Muscle of leg (tissue), 11 donors: ENCODE data around the gene SF3B1. TPM values are rescaled to one million over a fixed set of nuclear protein-coding genes. Genes with fewer than 3 reads are reported as not detected.
"Not testable (repeated sequence)": the region's sequence is repeated elsewhere in the genome, so short reads cannot be mapped to it uniquely, and the experiment has no call there.

Experiments
- DNase-seq: peaks from one replicate; pipeline ENCODE4 v3.0.0; 2013
- H3K27ac ChIP-seq: one replicate; pipeline ENCODE4 v1.5.1; 2013; ENCODE audit warnings: mild to moderate bottlenecking, low read length, control low read depth
- H3K27me3 ChIP-seq: one replicate; pipeline ENCODE4 v1.6.1; 2013; ENCODE audit warnings: low read length; ENCODE audit not compliant: control insufficient read depth, insufficient read depth
- H3K36me3 ChIP-seq: one replicate; pipeline ENCODE4 v1.6.1; 2013; ENCODE audit warnings: low read length; ENCODE audit not compliant: control insufficient read depth, insufficient read depth
- H3K4me1 ChIP-seq: one replicate; pipeline ENCODE4 v1.6.1; 2013; ENCODE audit warnings: low read length; ENCODE audit not compliant: control insufficient read depth, insufficient read depth
- H3K4me3 ChIP-seq: one replicate; pipeline ENCODE4 v1.5.1; 2013; ENCODE audit warnings: low read length, control low read depth
- H3K9me3 ChIP-seq: replicated peaks from 2 replicates; pipeline ENCODE4 v1.6.1; 2013; ENCODE audit warnings: low read depth, low read length; ENCODE audit not compliant: control insufficient read depth
- WGBS: methylation state at CpG from one replicate; pipeline ENCODE4 v1.1.5; 2013; ENCODE audit warnings: missing lambda C conversion rate; ENCODE audit not compliant: insufficient coverage; 5-methylcytosine and 5-hydroxymethylcytosine counted together
- polyA plus RNA-seq, 8 donors: library from polyadenylated mRNA; unstranded; fragments of 120-200 nt; gene quantifications; one replicate each; pipeline versions ENCODE4 v1.2.1 to v1.2.3, GENCODE V29; 2013; ENCODE audit warnings: inconsistent platforms in 1 of 8, low replicate concordance in 1 of 8; ENCODE audit not compliant: insufficient read length in 8 of 8, insufficient read depth in 1 of 8
- total RNA-seq: library from RNA; stranded (reverse); fragments of 120-200 nt; gene quantifications from one replicate; pipeline ENCODE4 v1.2.4, GENCODE V29; 2013

SF3B1 gene
- total and polyA plus RNA-seq, 9 donors: 252 to 306 (median 257) TPM

DNA sequence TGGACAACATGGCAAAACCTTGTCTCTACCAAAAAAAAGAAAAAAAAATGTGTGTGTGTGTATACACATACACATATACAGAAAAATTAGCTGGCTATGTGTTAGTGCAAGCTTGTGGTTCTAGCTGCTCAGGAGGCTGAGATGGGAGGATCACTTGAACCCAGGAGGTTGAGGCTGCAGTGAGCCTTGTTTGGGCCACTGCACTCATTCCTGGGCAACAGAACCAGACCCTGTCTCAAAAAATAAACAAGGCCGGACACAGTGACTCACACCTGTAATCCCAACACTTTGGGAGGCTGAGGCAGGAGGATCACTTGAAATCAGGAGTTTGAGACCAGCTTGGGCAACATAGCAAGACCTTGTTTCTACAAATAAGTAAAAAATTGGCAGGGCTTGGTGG is 20.6 kb upstream of the SF3B1 start:
- WGBS: no CpG with 5 or more reads among the region's 1 CpG
- peaks cover 3% of the 10 kb centered on the region for H3K4me1 ChIP-seq
- no peaks in the 10 kb centered on the region for H3K27me3 ChIP-seq
- DNase-seq: no peak
- no peaks in the 10 kb centered on the region for H3K9me3 ChIP-seq
- no peak overlapping the region for H3K27ac ChIP-seq
- H3K36me3 ChIP-seq: peaks cover 3% of the 10 kb centered on the region
- no peak overlapping the region for H3K4me3 ChIP-seq

GRCh38 chr2:197454923-197455322 is 20.1 kb upstream of the SF3B1 start:
- DNase-seq: no peak
- peaks cover 3% of the 10 kb centered on the region for H3K4me1 ChIP-seq
- H3K27ac ChIP-seq: no peak overlapping the region
- no peaks in the 10 kb centered on the region for H3K27me3 ChIP-seq
- WGBS: 89% methylated on average over 1 of the region's 2 CpGs
- no peak overlapping the region for H3K4me3 ChIP-seq
- H3K36me3 ChIP-seq: no peaks in the 10 kb centered on the region
- H3K9me3 ChIP-seq: no peaks in the 10 kb centered on the region

DNA sequence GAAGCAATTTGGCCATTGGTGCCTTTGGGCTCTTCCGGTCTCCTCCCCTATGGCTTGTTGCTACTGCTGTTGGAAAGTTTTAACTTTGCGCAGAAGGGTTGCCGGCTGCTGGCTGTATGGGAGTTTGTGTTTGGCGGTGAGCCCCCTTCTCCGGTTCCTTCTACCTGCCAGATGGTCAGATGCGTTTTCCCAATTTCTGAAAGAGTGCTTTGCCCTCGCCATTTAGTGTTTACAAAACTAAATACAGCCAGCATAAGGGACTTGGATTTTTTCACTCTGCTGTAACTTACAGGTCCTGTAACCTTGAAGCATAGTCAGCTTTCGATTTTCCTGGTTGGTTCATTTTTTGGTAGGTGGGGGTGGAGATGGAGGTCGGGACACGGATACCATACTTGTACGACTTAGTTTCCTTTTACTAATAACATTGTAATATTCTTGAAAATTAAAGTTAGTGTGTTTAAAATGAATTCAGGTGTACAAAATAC is 19.1 kb upstream of the SF3B1 start:
- Histone ChIP-seq H3K9me3 (no peaks in the 10 kb centered on the region), H3K27ac (peak overlapping the region; percentile 100), H3K4me1 (peaks cover 3% of the 10 kb centered on the region), H3K27me3 (no peaks in the 10 kb centered on the region), H3K4me3 (peak overlapping the region; percentile 91), H3K36me3 (no peaks in the 10 kb centered on the region)
- no CpG with 5 or more reads among the region's 11 CpGs for WGBS
- peak; percentile 95 for DNase-seq

- peak within 1 kb of the TSS; percentile 91 for H3K4me3 ChIP-seq
- peaks cover 3% of the 10 kb centered on the region for H3K4me1 ChIP-seq
- no peaks in the 10 kb centered on the region for H3K9me3 ChIP-seq
- under 1% methylated on average over 68 of the region's 70 CpGs for WGBS
- peak; percentile 100 for DNase-seq
- no peaks in the 10 kb centered on the region for H3K27me3 ChIP-seq
- no peaks in the 10 kb centered on the region for H3K36me3 ChIP-seq
- peak within 1 kb of the TSS; percentile 100 for H3K27ac ChIP-seq
These were observed 18.5 kb upstream of the SF3B1 start, which contains the start of gene COQ10B for GRCh38 chr2:197453123-197453913. TSS of gene COQ10B (plus strand) at chr2:197453552. CDS start at chr2:197453561, 9 bp downstream.

DNA sequence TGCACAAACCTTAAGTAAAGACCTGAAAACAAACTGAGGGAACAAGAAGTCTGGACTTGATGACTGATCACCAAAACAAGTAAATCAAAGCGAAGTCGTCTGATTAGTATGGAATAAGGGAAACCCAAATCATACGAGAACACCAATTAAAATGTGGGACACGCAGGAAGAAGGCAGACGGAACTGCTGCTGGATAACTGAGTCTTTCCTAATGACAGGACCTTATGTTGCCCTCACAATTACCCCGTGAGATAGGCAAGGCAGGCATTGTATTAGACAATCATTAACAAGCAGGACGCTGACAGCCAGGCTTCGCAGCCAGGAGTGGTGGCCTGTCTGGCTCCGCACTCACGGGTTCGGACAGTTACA is 17.9 kb upstream of the SF3B1 start:
- no peak for DNase-seq
- H3K36me3 ChIP-seq: no peaks in the 10 kb centered on the region
- H3K27ac ChIP-seq: peak overlapping the region; percentile 98
- H3K4me3 ChIP-seq: peak overlapping the region; percentile 74
- no peaks in the 10 kb centered on the region for H3K27me3 ChIP-seq
- peaks cover 3% of the 10 kb centered on the region for H3K4me1 ChIP-seq
- no peaks in the 10 kb centered on the region for H3K9me3 ChIP-seq
- WGBS: 0% methylated on average over 7 of the region's 11 CpGs

DNA sequence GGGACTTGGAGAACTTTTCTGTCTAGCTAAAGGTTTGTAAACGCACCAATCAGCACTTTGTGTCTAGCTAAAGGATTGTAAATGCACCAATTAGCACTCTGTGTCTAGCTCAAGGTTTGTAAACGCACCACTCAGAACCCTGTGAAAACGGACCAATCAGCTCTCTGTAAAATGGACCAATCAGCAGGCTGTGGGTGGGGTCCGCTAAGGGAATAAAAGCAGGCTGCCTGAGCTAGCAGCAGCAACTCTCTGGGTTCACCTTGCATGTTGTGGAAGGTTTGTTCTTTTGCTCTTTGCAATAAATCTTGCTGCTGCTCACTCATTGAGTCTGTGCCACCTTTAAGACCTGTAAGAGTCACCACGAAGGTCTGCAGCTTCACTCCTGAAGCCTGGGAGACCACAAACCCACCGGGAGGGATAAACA is 16.1 kb upstream of the SF3B1 start:
- H3K9me3 ChIP-seq, H3K27ac ChIP-seq, H3K4me3 ChIP-seq, H3K4me1 ChIP-seq, DNase-seq, H3K36me3 ChIP-seq, H3K27me3 ChIP-seq: not testable (repeated sequence)
- WGBS: 84% methylated on average over 5 of the region's 6 CpGs

DNA sequence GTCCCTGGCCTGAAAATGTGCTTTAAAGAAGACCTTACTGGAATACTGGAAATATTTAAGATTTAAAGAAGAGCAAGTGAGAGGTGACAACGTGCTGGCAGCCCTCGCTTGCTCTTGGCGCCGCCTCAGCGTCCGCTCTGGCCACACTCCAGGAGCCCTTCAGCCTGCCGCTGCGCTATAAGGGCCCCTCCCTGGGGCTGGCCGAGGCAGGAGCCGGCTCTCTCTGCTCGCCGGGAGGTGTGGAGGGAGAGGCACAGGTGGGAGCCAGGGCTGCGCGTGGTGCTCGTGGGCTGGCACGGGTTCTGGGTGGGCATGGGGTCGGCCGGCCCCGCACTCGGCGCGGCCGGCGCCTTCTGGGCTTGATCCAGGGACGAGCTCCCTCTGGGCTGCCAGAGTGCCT is 15.6 kb upstream of the SF3B1 start:
- Histone ChIP-seq H3K27ac (no peak overlapping the region), H3K9me3 (no peaks in the 10 kb centered on the region), H3K4me1 (peaks cover 3% of the 10 kb centered on the region), H3K36me3 (no peaks in the 10 kb centered on the region), H3K4me3 (no peak overlapping the region), H3K27me3 (no peaks in the 10 kb centered on the region)
- DNase-seq: no peak
- WGBS: 94% methylated on average over 18 of the region's 25 CpGs

DNA sequence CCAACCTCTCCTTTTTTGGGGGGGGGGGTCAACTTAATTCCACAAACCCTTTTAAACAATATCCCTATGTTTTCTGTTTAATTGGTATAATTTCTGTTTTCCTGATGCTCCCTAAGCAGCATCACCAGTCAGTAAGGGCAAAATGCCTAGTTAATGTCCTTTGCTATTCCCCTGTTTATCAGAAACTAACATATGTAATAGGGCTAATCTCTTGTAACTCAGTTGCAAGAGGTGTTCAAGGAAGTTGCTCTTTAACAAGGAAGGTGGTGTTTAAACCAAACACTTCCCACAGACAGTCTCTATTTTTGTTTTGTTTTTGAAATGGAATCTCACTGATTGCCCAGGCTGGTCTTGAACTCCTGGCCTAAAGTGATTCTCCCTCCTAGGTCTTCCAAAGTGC is 12.0 kb upstream of the SF3B1 start:
- Histone ChIP-seq H3K4me1 (no peaks in the 10 kb centered on the region), H3K4me3 (no peak overlapping the region), H3K9me3 (no peaks in the 10 kb centered on the region), H3K27ac (no peak overlapping the region), H3K27me3 (no peaks in the 10 kb centered on the region), H3K36me3 (no peaks in the 10 kb centered on the region)
- DNase-seq: no peak

- Histone ChIP-seq H3K9me3 (no peaks in the 10 kb centered on the region), H3K27ac (no peak overlapping the region), H3K36me3 (no peaks in the 10 kb centered on the region), H3K4me1 (no peaks in the 10 kb centered on the region), H3K4me3 (no peak overlapping the region), H3K27me3 (no peaks in the 10 kb centered on the region)
- WGBS: no CpG with 5 or more reads among the region's 1 CpG
- DNase-seq: no peak
These were observed 10.9 kb upstream of the SF3B1 start for GRCh38 chr2:197445746-197446145.

GRCh38 chr2:197442857-197443256 is 8.0 kb upstream of the SF3B1 start:
- Histone ChIP-seq H3K4me3 (no peak overlapping the region), H3K36me3 (no peaks in the 10 kb centered on the region), H3K9me3 (no peaks in the 10 kb centered on the region), H3K4me1 (no peaks in the 10 kb centered on the region), H3K27ac (no peak overlapping the region), H3K27me3 (no peaks in the 10 kb centered on the region)
- 83% methylated on average over 1 of the region's 5 CpGs for WGBS
- DNase-seq: peak; percentile 53
